A549 (cell line): ENCODE data around the gene MPP2. TPM values are rescaled to one million over a fixed set of nuclear protein-coding genes. Genes with fewer than 3 reads are reported as not detected.
A peak's percentile ranks its signal among the peaks of the same experiment; 100 is the strongest.

ENCODE experiments used
- ATAC-seq, 2 experiments: fragments of 200-7000 bp in 1 of 2; fragments of >200 bp in 1 of 2; cut with Nextera tagmentation in 1 of 2; cut with Tn5 transposase in 1 of 2; 3 replicates each; pipeline versions ENCODE4 v1.8.0 to v1.9.1; 2018 to 2020; ENCODE audit warnings: mild to moderate bottlenecking in 1 of 2, moderate library complexity in 1 of 2
- CTCF ChIA-PET: fragments of 300-600 bp; sonication (Branson Sonifier 250); formaldehyde crosslinking; extraction: SDS; loops from one replicate; lab custom pipeline; 2021; ENCODE audit warnings: antibody characterized with exemption, inconsistent platforms; lab: Yijun Ruan, JAX
- POLR2A ChIA-PET: fragments of 350-600 bp; formaldehyde crosslinking; extraction: SDS; loops from one replicate; lab custom pipeline; 2021; ENCODE audit warnings: antibody characterized with exemption, inconsistent platforms; lab: Yijun Ruan, JAX
- DNase-seq, 2 experiments: peaks; one replicate each; pipeline versions ENCODE4 v3.0.0 to v3.0.0-alpha.2; 2011 to 2016; ENCODE audit warnings: low read depth in 1 of 2, low spot score in 1 of 2
- FAIRE-seq: peaks from 2 replicates; lab custom pipeline; 2011; peaks lifted over from hg19 to GRCh38; lab: Jason Lieb, UNC
- H3K27ac ChIP-seq, 2 experiments: fragments of >200 bp; sonication (Bioruptor Twin); formaldehyde crosslinking; 3 replicates each; pipeline ENCODE4 v1.5.1; 2016 to 2017
- H3K4me1 ChIP-seq: fragments of >200 bp; sonication (Bioruptor Twin); formaldehyde crosslinking; 3 replicates; pipeline ENCODE4 v1.6.1; 2016
- H3K4me2 ChIP-seq: fragments of >200 bp; sonication (Bioruptor Twin); formaldehyde crosslinking; 3 replicates; pipeline ENCODE4 v1.6.1; 2016
- H3K4me3 ChIP-seq: fragments of >200 bp; sonication (Bioruptor Twin); formaldehyde crosslinking; 3 replicates; pipeline ENCODE4 v1.5.1; 2016
- H3K9me3 ChIP-seq: fragments of >200 bp; sonication (Bioruptor Twin); formaldehyde crosslinking; 3 replicates; pipeline ENCODE4 v1.6.1; 2016
- CHD2 ChIP-seq: fragments of 150-350 bp; IDR thresholded peaks from 2 replicates; pipeline ENCODE4 v1.6.1; 2014; ENCODE audit warnings: low read length; ENCODE audit not compliant: partially characterized antibody
- CTCF ChIP-seq: fragments of >200 bp; sonication (Bioruptor Twin); formaldehyde crosslinking; IDR thresholded peaks from 3 replicates; pipeline ENCODE4 v1.5.1; 2016
- EHF ChIP-seq: fragments of 250-450 bp; sonication (Bioruptor Pico); IDR thresholded peaks from 2 replicates; pipeline ENCODE4 v1.5.0; 2020; ENCODE audit warnings: mild to moderate bottlenecking
- ELK1 ChIP-seq: fragments of 150-350 bp; IDR thresholded peaks from 2 replicates; pipeline ENCODE4 v1.6.1; 2014; ENCODE audit warnings: low read depth, mild to moderate bottlenecking, low read length
- EP300 ChIP-seq, 2 experiments: fragments of >200 bp; sonication (Bioruptor Twin); formaldehyde crosslinking; IDR thresholded peaks; 2 replicates in 1 of 2; 3 replicates in 1 of 2; pipeline ENCODE4 v1.6.1; 2016 to 2017
- HDAC2 ChIP-seq: fragments of 200-600 bp; sonication (generic); IDR thresholded peaks from 2 replicates; pipeline ENCODE4 v1.6.1; 2016
- HEYL ChIP-seq: fragments of 250-450 bp; sonication (Bioruptor Pico); IDR thresholded peaks from 2 replicates; pipeline ENCODE4 v1.8.0; 2021; ENCODE audit warnings: mild to moderate bottlenecking, moderate library complexity
- HMGXB4 ChIP-seq: fragments of 250-450 bp; sonication (Bioruptor Pico); IDR thresholded peaks from 2 replicates; pipeline ENCODE4 v1.5.0; 2021; ENCODE audit warnings: mild to moderate bottlenecking, moderate library complexity, borderline replicate concordance
- JUNB ChIP-seq: fragments of >200 bp; sonication (Bioruptor Twin); formaldehyde crosslinking; IDR thresholded peaks from 2 replicates; pipeline ENCODE4 v1.6.1; 2016
- KDM1A ChIP-seq: fragments of 200-600 bp; sonication (generic); IDR thresholded peaks from 2 replicates; pipeline ENCODE4 v1.6.1; 2016; ENCODE audit warnings: low read depth, mild to moderate bottlenecking
- MAX ChIP-seq: IDR thresholded peaks from 2 replicates; pipeline ENCODE4 v1.6.1; 2012
- MAZ ChIP-seq: fragments of 150-350 bp; IDR thresholded peaks from 2 replicates; pipeline ENCODE4 v1.6.1; 2014; ENCODE audit warnings: antibody characterized with exemption, low read depth, low read length, borderline replicate concordance
- NPAS2 ChIP-seq: fragments of 250-450 bp; sonication (Bioruptor Pico); IDR thresholded peaks from 2 replicates; pipeline ENCODE4 v1.8.0; 2022; ENCODE audit warnings: mild to moderate bottlenecking, moderate library complexity, borderline replicate concordance
- NR3C1 ChIP-seq: fragments of >200 bp; sonication (Bioruptor Twin); formaldehyde crosslinking; IDR thresholded peaks from 3 replicates; pipeline ENCODE4 v1.6.1; 2017
- SMC3 ChIP-seq: fragments of >200 bp; sonication (Bioruptor Twin); formaldehyde crosslinking; IDR thresholded peaks from 3 replicates; pipeline ENCODE4 v1.6.1; 2018; ENCODE audit warnings: inconsistent platforms
- SREBF2 ChIP-seq: fragments of 450-650 bp; IDR thresholded peaks from 2 replicates; pipeline ENCODE4 v1.6.1; 2014; ENCODE audit warnings: mild to moderate bottlenecking, moderate library complexity
- TP53 ChIP-seq: fragments of 250-450 bp; sonication (Bioruptor Pico); IDR thresholded peaks from 2 replicates; pipeline ENCODE4 v1.5.0; 2021; ENCODE audit warnings: mild to moderate bottlenecking, moderate library complexity
- USF2 ChIP-seq: fragments of 450-650 bp; IDR thresholded peaks from 2 replicates; pipeline ENCODE4 v1.6.1; 2014; ENCODE audit warnings: antibody characterized with exemption
- ZNF302 ChIP-seq: fragments of 250-450 bp; sonication (Bioruptor Pico); IDR thresholded peaks from 2 replicates; pipeline ENCODE4 v1.9.0; 2021; ENCODE audit warnings: inconsistent platforms, mild to moderate bottlenecking, moderate library complexity
- WGBS: methylation state at CpG from one replicate; pipeline ENCODE4 v1.1.6; 2017; ENCODE audit errors: missing lambda C conversion rate; 5-methylcytosine and 5-hydroxymethylcytosine counted together
- polyA plus RNA-seq, 4 experiments: library from polyadenylated mRNA; depleted of rRNA in 3 of 4; stranded (reverse); fragments of >200 nt; fragmentation: RNase III in 1 of 4; extraction: RNeasy Plus Mini Kit Qiagen cat#74134 plus additional on column Dnase treatment in 1 of 4; gene quantifications; 2 replicates in 3 of 4; 3 replicates in 1 of 4; pipeline ENCODE4 v1.2.3, GENCODE V29; 2011 to 2017

MPP2 gene
- polyA plus RNA-seq, 2 of the 4 experiments (the other 2 are of a cell fraction) = 3.8 to 4.2 TPM

- TF ChIP-seq USF2 (no peak), MAX (no peak), KDM1A (no peak), ZNF302 (CRISPR knock-in tag) (no peak), TP53 (no peak)
These were observed 46.3 kb downstream of the MPP2 start (continued) for GRCh38 chr17:43860927-43861622.

GRCh38 chr17:43860077-43860725, 47.1 kb downstream of the MPP2 start:
- peaks cover 5% of the 10 kb centered on the region; the same call in 1 of the 3 replicates for H3K4me1 ChIP-seq
- DNase-seq = no peak
- no peak for TF ChIP-seq MAX
- TF ChIP-seq NPAS2 (CRISPR knock-in tag) = no peak
- no peak for TF ChIP-seq HDAC2
- TF ChIP-seq SMC3 = no peak
- TF ChIP-seq JUNB = no peak
- TF ChIP-seq MAZ = no peak
- TF ChIP-seq CTCF = no peak
- TF ChIP-seq HEYL (CRISPR knock-in tag) = no peak
- TF ChIP-seq EP300 (IDR thresholded peaks at IDR 0.05) = no peak
- no peak for TF ChIP-seq CHD2
- TF ChIP-seq, all 56 proteins: peak for 0
- no peak overlapping the region for H3K4me3 ChIP-seq
- ATAC-seq (no peak), FAIRE-seq (no peak)
- no peaks in the 10 kb centered on the region for H3K9me3 ChIP-seq
- H3K27ac ChIP-seq = peak overlapping the region; percentile 25 to 39; a peak in 1 of 6 replicates
- WGBS = 72% methylated on average over 12 of the region's 12 CpGs
- ChIA-PET POLR2A (no interaction called here), CTCF (interaction anchor here (0.7 to 13.9 kb wide), 9 partner anchors 16 to 283 kb away, joined by 3 to 168 read pairs (median 4); partner anchors contain the start of gene CD300LG)
- H3K4me2 ChIP-seq = no peak overlapping the region

GRCh38 chr17:43857957-43858600, 49.3 kb downstream of the MPP2 start:
- no peaks in the 10 kb centered on the region for H3K9me3 ChIP-seq
- no peak overlapping the region for H3K4me2 ChIP-seq
- POLR2A ChIA-PET = no interaction called here
- WGBS = 38% methylated on average over 12 of the region's 12 CpGs
- TF ChIP-seq EHF (CRISPR knock-in tag) (no peak), ELK1 (no peak), HMGXB4 (CRISPR knock-in tag) (no peak), NR3C1 (no peak), SREBF2 (no peak)
- ATAC-seq (no peak), FAIRE-seq (no peak), DNase-seq (no peak)
- no peak overlapping the region for H3K27ac ChIP-seq
- CTCF ChIA-PET = interaction anchor here (0.6 to 13.9 kb wide), 9 partner anchors 13 to 372 kb away, joined by 3 to 168 read pairs (median 4); partner anchors contain the start of gene CD300LG
- peaks cover 5% of the 10 kb centered on the region; the same call in 1 of the 3 replicates for H3K4me1 ChIP-seq
- no peak overlapping the region for H3K4me3 ChIP-seq
